ENCODE measurements around the gene RNF212.

The RNF212 gene

GRCh38 chr4:1090465-1091440 lies 22.6 kb downstream of the RNF212 start:
- DNase-seq (ENCODE audit: low spot score): no peak

GRCh38 chr4:1090036-1090435 lies 23.3 kb downstream of the RNF212 start:
- no peak for DNase-seq (ENCODE audit: low spot score)

- DNase-seq (ENCODE audit: low spot score): no peak
These were observed 26.0 kb downstream of the RNF212 start for GRCh38 chr4:1087371-1087770.

DNA sequence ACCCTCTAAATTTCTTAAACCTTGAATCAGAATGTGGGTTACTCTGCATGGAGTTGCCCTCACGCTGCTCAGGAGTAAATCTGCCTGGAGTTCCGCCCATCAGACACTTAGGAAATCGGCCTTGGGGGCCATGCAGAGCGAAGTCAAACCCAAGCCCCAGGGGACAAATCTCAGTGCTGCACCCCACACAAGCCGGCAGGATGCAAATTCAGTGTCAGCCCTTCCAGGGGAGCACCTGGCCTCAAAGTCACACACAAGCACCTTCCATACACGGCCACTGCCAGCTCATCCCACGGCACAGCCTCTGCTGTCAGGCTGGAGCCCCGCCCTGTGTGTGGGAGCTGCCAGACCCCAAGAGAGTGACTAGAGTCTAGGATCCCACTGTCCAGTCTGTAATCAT lies 27.4 kb downstream of the RNF212 start:
- DNase-seq (ENCODE audit: low spot score): no peak

GRCh38 chr4:1085404-1085799 lies 28.0 kb downstream of the RNF212 start:
- no peak for DNase-seq (ENCODE audit: low spot score)

- DNase-seq (ENCODE audit: low spot score): no peak
These were observed 28.5 kb downstream of the RNF212 start for GRCh38 chr4:1084796-1085403.

- no peak for DNase-seq (ENCODE audit: low spot score)
These were observed 29.0 kb downstream of the RNF212 start for GRCh38 chr4:1084394-1084793.

GRCh38 chr4:1082215-1083182 lies 30.9 kb downstream of the RNF212 start:
- peak; percentile 41 for DNase-seq (ENCODE audit: low spot score)

DNA sequence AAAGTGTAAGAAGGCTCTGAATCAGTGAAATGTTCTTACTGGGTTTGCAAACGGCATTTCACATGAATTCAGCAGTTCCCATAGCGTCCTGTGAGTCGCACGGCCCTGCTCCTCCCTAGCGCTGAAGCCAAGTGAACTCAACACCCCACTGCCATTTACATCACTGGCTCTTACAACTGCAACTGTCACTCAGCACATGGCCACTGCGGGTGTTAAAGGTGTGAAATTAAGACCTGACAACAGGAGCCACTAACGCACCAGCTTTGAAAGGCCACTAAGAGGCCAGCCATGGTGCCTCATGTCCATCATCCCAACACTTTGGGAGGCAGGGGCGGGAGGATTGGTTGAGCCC lies 31.7 kb downstream of the RNF212 start:
- no peak for DNase-seq (ENCODE audit: low spot score)

- DNase-seq (ENCODE audit: low spot score): no peak
These were observed 32.2 kb downstream of the RNF212 start for GRCh38 chr4:1080961-1081688.

DNA sequence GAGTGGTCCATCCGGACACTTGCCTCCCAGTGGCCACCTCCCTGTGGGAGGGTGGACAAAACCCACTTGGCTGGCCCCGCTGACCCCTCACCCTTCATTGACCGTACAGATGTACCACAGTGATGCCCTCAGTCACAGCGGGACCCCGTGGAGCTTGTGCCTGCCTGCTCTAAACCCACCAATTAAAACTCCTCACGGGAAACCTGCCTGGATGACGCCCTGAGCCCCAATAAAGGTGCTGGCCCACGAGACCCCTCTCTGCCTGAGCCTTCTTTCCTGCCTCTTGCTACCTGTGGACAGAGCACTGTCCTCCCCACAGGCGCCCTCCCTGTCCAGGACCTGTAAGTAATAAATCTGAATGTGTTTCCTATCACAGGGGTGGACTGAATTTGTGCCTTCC lies 32.9 kb downstream of the RNF212 start:
- DNase-seq (ENCODE audit: low spot score): no peak

- DNase-seq (ENCODE audit: low spot score): no peak
These were observed 33.6 kb downstream of the RNF212 start for GRCh38 chr4:1079711-1080265.

DNA sequence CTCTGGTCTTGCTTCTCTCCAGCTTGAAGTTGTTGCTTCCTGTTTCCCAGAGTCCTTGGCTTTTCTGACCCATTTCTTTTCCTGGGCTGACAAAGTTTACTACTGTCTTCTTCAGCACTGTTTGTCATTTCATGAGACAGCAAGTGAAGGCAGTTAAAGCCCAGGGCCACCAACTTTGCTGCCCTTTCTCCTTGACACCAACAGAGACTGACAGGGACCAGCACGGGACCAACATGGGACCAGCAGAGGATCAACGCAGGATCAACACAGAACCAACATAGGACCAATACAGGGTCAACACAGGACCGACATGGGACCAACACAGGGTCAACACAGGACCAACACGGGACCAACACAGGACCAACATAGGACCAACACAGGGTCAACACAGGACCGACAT lies 34.9 kb downstream of the RNF212 start:
- DNase-seq (ENCODE audit: low spot score): no peak

- DNase-seq (ENCODE audit: low spot score): no peak
These were observed 35.5 kb downstream of the RNF212 start for GRCh38 chr4:1077711-1078477.

GRCh38 chr4:1075809-1076699 lies 37.3 kb downstream of the RNF212 start:
- DNase-seq (ENCODE audit: low spot score): no peak

GRCh38 chr4:1075225-1075624 lies 38.1 kb downstream of the RNF212 start:
- no peak for DNase-seq (ENCODE audit: low spot score)

DNA sequence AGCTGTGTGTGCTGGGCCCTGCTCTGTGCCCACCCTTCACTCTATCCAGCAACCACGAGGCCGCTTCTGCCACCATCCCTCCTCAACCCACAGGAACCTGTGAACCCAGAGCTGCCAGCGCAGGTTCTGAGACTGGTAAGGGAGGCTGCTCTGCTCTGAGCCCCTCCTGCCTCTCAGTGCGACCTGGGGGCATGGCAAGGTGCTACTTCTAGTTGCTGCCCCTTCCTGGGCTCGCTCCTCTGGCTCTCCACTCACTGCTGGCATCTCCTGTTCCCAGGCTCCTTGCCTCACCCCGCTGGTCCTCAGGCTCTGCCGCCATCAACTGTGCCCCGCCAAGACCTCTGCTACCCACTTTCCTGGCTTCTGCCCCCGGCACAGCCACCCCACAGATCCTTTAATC lies 39.3 kb downstream of the RNF212 start:
- no peak for DNase-seq (ENCODE audit: low spot score)

DNA sequence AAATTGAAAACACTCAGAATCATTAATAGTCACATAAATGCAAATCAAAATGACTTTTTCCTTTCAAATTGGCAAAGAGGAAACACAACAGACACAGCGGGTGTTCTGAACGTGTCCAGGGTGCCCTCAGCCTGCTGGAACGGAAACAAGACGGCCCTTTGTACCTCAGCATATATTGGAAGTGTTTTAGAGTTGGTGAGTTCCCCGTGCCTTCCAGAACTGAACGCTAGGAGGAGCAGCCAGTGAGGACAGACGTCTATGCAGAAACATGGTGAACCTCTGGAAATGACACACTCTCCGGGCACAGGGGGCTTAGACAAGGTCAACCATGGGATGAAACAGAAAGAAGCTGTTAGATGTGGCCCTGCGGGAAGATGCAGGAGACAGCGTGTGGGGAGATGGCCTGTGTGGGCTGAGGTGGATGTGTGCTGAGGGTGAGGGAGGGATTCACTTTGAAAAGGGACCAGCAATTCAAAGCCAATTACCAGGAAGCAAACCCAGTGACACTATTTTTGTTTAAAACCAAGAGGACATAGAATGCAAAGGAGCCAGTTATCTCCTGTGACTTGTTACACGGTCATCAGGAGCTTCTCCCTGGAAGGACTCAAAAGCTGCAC lies 40.4 kb downstream of the RNF212 start:
- DNase-seq (ENCODE audit: low spot score): peak; percentile 84

GRCh38 chr4:1069394-1069793 lies 44.0 kb downstream of the RNF212 start:
- no peak for DNase-seq (ENCODE audit: low spot score)
